Left lung (tissue), 10 donors: ENCODE measurements around the gene UBTF. TPM values are rescaled to one million over a fixed set of nuclear protein-coding genes. Genes with fewer than 3 reads are reported as not detected.
A peak's percentile ranks its signal among the peaks of the same experiment; 100 is the strongest.

Experiments used
- ATAC-seq: fragments of 200-7000 bp; cut with Tn5 transposase; one replicate; pipeline ENCODE4 v1.9.1; 2020; ENCODE audit warnings: moderate library complexity
- DNase-seq, 4 donors: peaks; one replicate each; pipeline ENCODE4 v3.0.0-alpha.2; 2013 to 2020
- H3K27ac ChIP-seq, 2 donors: fragments of 200-600 bp; sonication (generic) in 1 of 2; one replicate each; pipeline versions ENCODE4 v1.5.0 to v1.8.0; 2020 to 2021
- H3K27me3 ChIP-seq, 2 donors: fragments of 200-600 bp; sonication (generic) in 1 of 2; one replicate each; pipeline versions ENCODE4 v1.5.0 to v1.8.0; 2020 to 2021
- H3K36me3 ChIP-seq, 2 donors: fragments of 200-600 bp; sonication (generic) in 1 of 2; one replicate each; pipeline versions ENCODE4 v1.5.0 to v1.8.0; 2020 to 2021
- H3K4me1 ChIP-seq, 2 donors: fragments of 200-600 bp; one replicate each; pipeline ENCODE4 v1.8.0; 2021
- H3K4me3 ChIP-seq, 2 donors: fragments of 200-600 bp; sonication (generic) in 1 of 2; one replicate each; pipeline versions ENCODE4 v1.5.0 to v1.8.0; 2020 to 2021; ENCODE audit warnings: mild to moderate bottlenecking in 1 of 2
- H3K9me3 ChIP-seq, 2 donors: fragments of 200-600 bp; sonication (generic) in 1 of 2; one replicate each; pipeline versions ENCODE4 v1.5.0 to v1.8.0; 2020 to 2021
- intact Hi-C, 2 donors: fragments of 100-400 bp; cut with DNase I; formaldehyde crosslinking; loops; one replicate each; pipeline versions ENCODE4 v1.11.2 to v1.14.2; 2022
- polyA plus RNA-seq, 6 donors: library from polyadenylated mRNA; unstranded; fragments of 120-200 nt; gene quantifications; one replicate each; pipeline ENCODE4 v1.2.1, GENCODE V29; 2013; ENCODE audit not compliant: insufficient read length in 6 of 6
- total RNA-seq, 2 donors: library from RNA; stranded (reverse); fragmentation: NEBNext Ultra II Directional; extraction: Animal tissue kit (Norgen Biotek cat#: 25700); gene quantifications; one replicate each; pipeline ENCODE4 v1.2.1, GENCODE V29; 2021
- TF ChIP-seq, protein P1 (sequence below), 2 donors: fragments of 200-600 bp; sonication (generic) in 1 of 2; IDR thresholded peaks; one replicate each; pipeline versions ENCODE4 v1.5.0 to v1.8.0; 2021; ENCODE audit warnings: antibody characterized with exemption in 2 of 2
- donor health status: DM: no; HTN: yes; CAD: no.
- donor health status: DM: no; HTN: no; CAD: no.

The UBTF gene
- total and polyA plus RNA-seq, 8 donors: 65.5 to 136 (median 109) TPM

DNA sequence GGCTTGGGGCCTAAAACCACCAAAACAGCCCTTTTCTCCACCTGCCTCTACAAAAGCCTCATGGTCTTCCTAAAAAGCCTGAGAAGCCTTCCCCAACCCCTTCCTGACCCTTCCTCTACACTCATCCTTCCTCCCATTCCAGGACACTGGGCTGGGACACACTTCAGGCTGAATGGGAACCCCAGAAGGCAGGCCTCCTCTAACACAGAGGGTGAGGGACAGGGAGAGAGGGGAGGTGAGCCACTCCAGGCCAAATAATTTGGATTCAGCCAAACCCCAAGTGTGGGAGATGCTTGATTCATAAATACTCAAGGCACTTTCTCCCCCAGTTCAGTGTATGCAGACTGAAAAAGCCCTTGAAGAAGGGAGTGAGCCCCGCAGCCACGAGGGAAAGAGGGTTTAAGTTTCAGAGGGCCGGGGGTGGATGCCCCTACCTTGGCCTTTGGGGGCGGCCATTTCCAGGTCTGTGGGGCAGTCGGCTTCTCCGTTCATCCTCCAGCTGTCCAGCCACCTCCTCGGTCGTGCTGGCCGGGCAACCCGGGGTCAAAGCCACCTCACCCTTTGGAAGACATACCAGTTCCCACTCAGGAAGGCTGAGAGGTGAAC is 1.6 kb downstream of the UBTF start:
- H3K27ac ChIP-seq: peak overlapping the region; percentile 33 to 96
- TF ChIP-seq, protein P1, sequence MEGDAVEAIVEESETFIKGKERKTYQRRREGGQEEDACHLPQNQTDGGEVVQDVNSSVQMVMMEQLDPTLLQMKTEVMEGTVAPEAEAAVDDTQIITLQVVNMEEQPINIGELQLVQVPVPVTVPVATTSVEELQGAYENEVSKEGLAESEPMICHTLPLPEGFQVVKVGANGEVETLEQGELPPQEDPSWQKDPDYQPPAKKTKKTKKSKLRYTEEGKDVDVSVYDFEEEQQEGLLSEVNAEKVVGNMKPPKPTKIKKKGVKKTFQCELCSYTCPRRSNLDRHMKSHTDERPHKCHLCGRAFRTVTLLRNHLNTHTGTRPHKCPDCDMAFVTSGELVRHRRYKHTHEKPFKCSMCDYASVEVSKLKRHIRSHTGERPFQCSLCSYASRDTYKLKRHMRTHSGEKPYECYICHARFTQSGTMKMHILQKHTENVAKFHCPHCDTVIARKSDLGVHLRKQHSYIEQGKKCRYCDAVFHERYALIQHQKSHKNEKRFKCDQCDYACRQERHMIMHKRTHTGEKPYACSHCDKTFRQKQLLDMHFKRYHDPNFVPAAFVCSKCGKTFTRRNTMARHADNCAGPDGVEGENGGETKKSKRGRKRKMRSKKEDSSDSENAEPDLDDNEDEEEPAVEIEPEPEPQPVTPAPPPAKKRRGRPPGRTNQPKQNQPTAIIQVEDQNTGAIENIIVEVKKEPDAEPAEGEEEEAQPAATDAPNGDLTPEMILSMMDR (IDR thresholded peaks at IDR 0.05): no peak
- ATAC-seq (no peak), DNase-seq (no peak)
- peaks cover 0 to 44% of the 10 kb centered on the region in 2 donors for H3K36me3 ChIP-seq
- peaks cover 22 to 46% of the 10 kb centered on the region in 2 donors for H3K4me1 ChIP-seq
- intact Hi-C loops: loop anchor here in 1 of 2 donors (10.0 kb wide), 1 partner anchor 107 kb away; the partner anchor contains the start of gene SLC25A39
- H3K4me3 ChIP-seq: peak overlapping the region; percentile 67 to 80
- H3K9me3 ChIP-seq: no peaks in the 10 kb centered on the region
- H3K27me3 ChIP-seq: no peaks in the 10 kb centered on the region

DNA sequence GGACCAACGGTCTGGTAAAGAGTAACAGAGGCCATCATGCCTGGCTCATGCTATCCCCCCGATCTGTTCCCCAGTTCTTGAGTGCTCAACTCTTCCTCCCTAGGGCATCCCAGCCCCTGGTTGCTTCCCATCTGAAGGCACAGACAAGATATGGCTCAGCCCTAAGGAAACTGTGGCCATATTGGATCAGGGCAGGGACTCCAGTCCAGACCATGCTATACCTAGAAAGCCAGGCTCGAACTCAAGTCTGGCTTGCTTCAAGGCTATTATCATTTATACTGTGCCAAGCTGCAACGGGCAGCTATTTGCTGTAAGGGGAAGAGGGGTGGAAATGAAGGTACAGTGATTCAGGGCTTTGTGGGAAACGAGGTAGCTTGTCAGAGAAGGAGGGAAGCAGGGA is 2.8 kb downstream of the UBTF start:
- peaks cover 0 to 54% of the 10 kb centered on the region in 2 donors for H3K36me3 ChIP-seq
- DNase-seq (no peak), ATAC-seq (no peak)
- no peaks in the 10 kb centered on the region for H3K27me3 ChIP-seq
- H3K27ac ChIP-seq: no peak overlapping the region
- intact Hi-C loops: loop anchor here in 1 of 2 donors (10.0 kb wide), 1 partner anchor 108 kb away; the partner anchor contains the start of gene SLC25A39
- H3K9me3 ChIP-seq: no peaks in the 10 kb centered on the region
- H3K4me1 ChIP-seq: peaks cover 16 to 34% of the 10 kb centered on the region in 2 donors
- TF ChIP-seq, protein P1 (IDR thresholded peaks at IDR 0.05): no peak
- H3K4me3 ChIP-seq: no peak overlapping the region

DNA sequence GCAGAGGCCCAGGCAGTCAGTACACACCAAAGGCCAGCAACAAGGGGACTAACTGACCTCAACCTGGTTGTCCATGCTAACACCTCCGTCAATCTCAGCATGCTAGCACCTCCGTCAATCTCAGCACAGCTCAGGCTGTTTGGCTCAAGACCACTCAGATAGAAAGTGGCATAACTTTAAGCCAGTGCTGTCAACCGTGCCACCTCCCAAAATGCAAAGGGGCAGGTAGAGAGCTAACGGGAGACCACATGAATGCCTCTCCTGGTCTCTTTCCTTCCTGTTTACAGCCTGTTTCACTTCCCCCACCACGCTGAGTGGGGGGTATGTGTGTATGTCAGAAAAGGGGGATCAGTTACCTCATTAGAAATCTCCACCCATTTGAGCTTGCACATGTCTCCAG is 3.3 kb downstream of the UBTF start:
- H3K36me3 ChIP-seq: peaks cover 0 to 60% of the 10 kb centered on the region in 2 donors
- TF ChIP-seq, protein P1 (IDR thresholded peaks at IDR 0.05): no peak
- DNase-seq: no peak
- H3K27me3 ChIP-seq: no peaks in the 10 kb centered on the region
- H3K4me3 ChIP-seq: no peak overlapping the region
- no peaks in the 10 kb centered on the region for H3K9me3 ChIP-seq
- peaks cover 16 to 34% of the 10 kb centered on the region in 2 donors for H3K4me1 ChIP-seq
- H3K27ac ChIP-seq: no peak overlapping the region
- no peak for ATAC-seq
- intact Hi-C loops: loop anchor here in 1 of 2 donors (10.0 kb wide), 1 partner anchor 109 kb away; the partner anchor contains the start of gene SLC25A39

DNA sequence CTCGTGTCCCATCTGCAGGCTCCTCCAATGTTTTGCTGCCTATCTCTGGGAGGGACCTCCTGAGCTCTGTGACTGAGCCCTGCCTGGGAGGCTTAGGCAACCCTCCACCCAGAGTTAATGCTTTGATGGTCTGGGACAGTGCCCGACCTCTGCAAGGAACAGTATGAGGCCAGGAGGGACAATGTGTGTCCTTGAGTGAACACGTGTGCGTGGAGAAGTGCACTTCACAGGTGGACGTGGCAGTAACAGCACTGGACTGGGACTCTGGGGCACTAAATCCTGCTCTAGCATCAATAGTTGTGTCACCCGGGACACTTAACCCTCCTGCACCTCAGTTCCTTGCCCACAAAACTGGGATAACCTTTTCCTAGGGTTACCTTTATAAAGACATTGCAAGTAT is 4.6 kb downstream of the UBTF start:
- H3K36me3 ChIP-seq: peaks cover 0 to 71% of the 10 kb centered on the region in 2 donors
- H3K4me1 ChIP-seq: peaks cover 24 to 44% of the 10 kb centered on the region in 2 donors
- ATAC-seq (no peak), DNase-seq (no peak)
- H3K27ac ChIP-seq: no peak overlapping the region
- H3K27me3 ChIP-seq: no peaks in the 10 kb centered on the region
- intact Hi-C loops: loop anchor here (5.0 to 10.0 kb wide), 2 partner anchors 110 to 112 kb away; partner anchors contain the start of gene SLC25A39 (in 1 of the 2)
- no peaks in the 10 kb centered on the region for H3K9me3 ChIP-seq
- TF ChIP-seq, protein P1 (IDR thresholded peaks at IDR 0.05): no peak
- H3K4me3 ChIP-seq: no peak overlapping the region

DNA sequence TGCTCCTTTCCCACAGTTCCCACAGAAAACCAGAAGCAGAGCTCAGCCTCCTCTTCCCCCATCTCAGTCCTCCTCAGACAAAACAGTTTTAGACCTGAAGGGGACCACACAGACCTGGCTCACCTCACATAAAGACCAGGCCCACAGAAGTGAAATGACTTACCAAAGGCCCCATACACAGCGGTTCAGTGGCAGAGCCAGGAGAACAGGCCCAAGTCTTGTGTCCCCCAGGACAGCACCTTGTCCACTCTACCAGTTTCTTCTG is 5.3 kb downstream of the UBTF start:
- no peak for DNase-seq
- H3K4me1 ChIP-seq: peaks cover 24 to 51% of the 10 kb centered on the region in 2 donors
- no peak overlapping the region for H3K27ac ChIP-seq
- no peak overlapping the region for H3K4me3 ChIP-seq
- H3K9me3 ChIP-seq: no peaks in the 10 kb centered on the region
- H3K36me3 ChIP-seq: peaks cover 0 to 78% of the 10 kb centered on the region in 2 donors
- ATAC-seq: no peak
- no peaks in the 10 kb centered on the region for H3K27me3 ChIP-seq
- intact Hi-C loops: loop anchor here (5.0 to 10.0 kb wide), 2 partner anchors 111 to 113 kb away; partner anchors contain the start of gene SLC25A39 (in 1 of the 2)
- TF ChIP-seq, protein P1 (IDR thresholded peaks at IDR 0.05): no peak
